Measurements from ENCODE around the gene PRRG4.

- TF ChIP-seq CTCF (conservative IDR thresholded peaks at IDR 0.05) (no peak), ZFX (IDR thresholded peaks at IDR 0.05) (no peak)
Observed at GRCh38 chr11:32890843-32891656, 61.3 kb downstream of the PRRG4 start.

All from C4-2B (cell line).